Regular cardiac myocyte (primary cell): ENCODE data around the gene SLC24A1. TPM values are rescaled to one million over a fixed set of nuclear protein-coding genes. Genes with fewer than 3 reads are reported as not detected.

Experiments
- total RNA-seq: library from RNA; depleted of rRNA; stranded (reverse); fragments of >200 nt; gene quantifications from 2 replicates; pipeline ENCODE4 v1.2.3, GENCODE V29; 2014

The SLC24A1 gene
- total RNA-seq, result 2.5 and 2.9 TPM in 2 replicates

GRCh38 chr15:65621638-65622037 lies at the start of gene SLC24A1:
Gene SLC24A1 (plus strand): TSS chr15:65621938. CDS start chr15:65624081, 2,143 bp downstream.

GRCh38 chr15:65610871-65611718 lies 10.6 kb upstream of the SLC24A1 start, which contains the start of gene INTS14:
Gene INTS14 (minus strand): TSS chr15:65611131. CDS start chr15:65607380, 3,751 bp downstream.

Other genes starting within 250 kb of the SLC24A1 start
- gene IGDCC3, start 243.9 kb upstream of the SLC24A1 start, total RNA-seq, result not detected in 2 replicates
- 0.19 and 0.85 TPM in 2 replicates for gene IGDCC4, start 199.0 kb upstream of the SLC24A1 start, total RNA-seq
- gene DPP8, start 104.2 kb upstream of the SLC24A1 start, total RNA-seq, result 38.9 and 44.0 TPM in 2 replicates
- 91.3 and 104 TPM in 2 replicates for gene HACD3, start 91.5 kb upstream of the SLC24A1 start, total RNA-seq
- 27.1 and 38.7 TPM in 2 replicates for gene INTS14, start 10.8 kb upstream of the SLC24A1 start, total RNA-seq
- 16.9 and 21.7 TPM in 2 replicates for gene DENND4A, start 170.4 kb downstream of the SLC24A1 start, total RNA-seq
- 166 and 234 TPM in 2 replicates for gene RAB11A, start 247.6 kb downstream of the SLC24A1 start, total RNA-seq